ENCODE data around the gene RBM14. TPM values are rescaled to one million over a fixed set of nuclear protein-coding genes. Genes with fewer than 3 reads are reported as not detected.
"Not testable (repeated sequence)": the region's sequence is repeated elsewhere in the genome, so short reads cannot be mapped to it uniquely, and the experiment has no call there.

Gene RBM14
- total and polyA plus RNA-seq, 2 of the 4 experiments (the other 2 are of a cell fraction): 9.3 to 31.1 TPM

- Histone ChIP-seq H4K5ac (ENCODE audit: low read depth, low read length) (no peak overlapping the region), H3K23ac (ENCODE audit: low read depth, low read length) (no peak overlapping the region), H2BK15ac (ENCODE audit: low read depth, low read length) (no peak overlapping the region), H3K14ac (replicated peaks; ENCODE audit: low read depth, low read length) (no peak overlapping the region), H3K56ac (ENCODE audit: extremely low read depth, insufficient read depth, low read length) (no peak overlapping the region), H2AK5ac (ENCODE audit: low read depth, low read length) (no peak overlapping the region), H2BK120ac (ENCODE audit: low read depth, low read length) (no peak overlapping the region), H3K79me1 (ENCODE audit: low read depth in 1 of 2, low read length in 2 of 2) (peaks cover 5 to 26% of the 10 kb centered on the region in 2 experiments; a peak in 3 of 4 replicates), H3K4me1 (ENCODE audit: control insufficient read depth, insufficient read depth, low read length) (peaks cover 12% of the 10 kb centered on the region), H3K4me2 (ENCODE audit: low read depth, low read length) (no peak overlapping the region), H2AK9ac (replicated peaks; ENCODE audit: low read depth, low read length, poor library complexity) (no peak overlapping the region), H2BK20ac (ENCODE audit: low read depth, low read length) (no peak overlapping the region), H3K36me3 (ENCODE audit: control insufficient read depth, insufficient read depth, low read length) (peaks cover 37% of the 10 kb centered on the region), H4K91ac (ENCODE audit: insufficient read depth, low read depth, low read length) (no peak overlapping the region), H3K27me3 (ENCODE audit: control insufficient read depth, insufficient read depth, low read length) (no peaks in the 10 kb centered on the region), H3K27ac (ENCODE audit: insufficient read depth, low read length) (no peak overlapping the region), H4K8ac (ENCODE audit: low read depth in 2 of 2, low read length in 2 of 2) (no peak overlapping the region), H2BK5ac (ENCODE audit: low read depth, low read length, poor library complexity, severe bottlenecking) (no peak overlapping the region), H3K9ac (ENCODE audit: low read depth, low read length) (no peak overlapping the region), H2AFZ (replicated peaks; ENCODE audit: low read length, poor library complexity) (no peak overlapping the region), H3K4ac (ENCODE audit: low read depth, low read length) (no peak overlapping the region), H3K9me3 (ENCODE audit: control insufficient read depth, insufficient read depth, low read length) (no peaks in the 10 kb centered on the region), H3K18ac (ENCODE audit: low read depth, low read length) (no peak overlapping the region), H4K20me1 (ENCODE audit: insufficient read depth, low read length) (peaks cover 33% of the 10 kb centered on the region), H3K4me3 (ENCODE audit: insufficient read depth, low read depth, low read length) (no peak overlapping the region), H3K9me1 (ENCODE audit: insufficient read depth, low read length) (peaks cover 26% of the 10 kb centered on the region; the same call in 1 of the 2 replicates)
- CTCF ChIA-PET: no interaction called here
- TF ChIP-seq CHD1 (IDR thresholded peaks at IDR 0.05; ENCODE audit: low read depth, low read length) (no peak), BHLHE40 (IDR thresholded peaks at IDR 0.05; ENCODE audit: low read depth, low read length) (no peak)
- no TSS peak for BruUV-seq (replicated peaks)
- dilution Hi-C loops (cut with HindIII; ENCODE audit: low sequenced_read_pairs, unreplicated experiment): no loop called here
- intact Hi-C loops (cut with micrococcal nuclease): no loop called here
- ATAC-seq (ENCODE audit: low read depth): no peak
- in situ Hi-C loops (cut with MboI; ENCODE audit: low sequenced_read_pairs): no loop called here
- DNase-seq: no peak
- POLR2A ChIA-PET (ENCODE audit: unreplicated experiment): no interaction called here
- 80% methylated on average over 2 of the region's 5 CpGs; no CpG with 5 or more reads in 1 of the 2 experiments for WGBS, 2 experiments (ENCODE audit: extremely low coverage in 2 of 2, insufficient read length in 1 of 2)
Measured at GRCh38 chr11:66604155-66604554, 12.3 kb upstream of the RBM14 start.

GRCh38 chr11:66606608-66607007 lies 9.8 kb upstream of the RBM14 start:
- intact Hi-C loops (cut with micrococcal nuclease); H3K4me2 ChIP-seq (ENCODE audit: low read depth, low read length); H2AK9ac ChIP-seq (replicated peaks; ENCODE audit: low read depth, low read length, poor library complexity): not testable (repeated sequence)

More at GRCh38 chr11:66606608-66607007, 9.8 kb upstream of the RBM14 start:
- 92% methylated on average over 2 of the region's 3 CpGs; no CpG with 5 or more reads in 1 of the 2 experiments for WGBS, 2 experiments (ENCODE audit: extremely low coverage in 2 of 2, insufficient read length in 1 of 2)
- H3K23ac ChIP-seq (ENCODE audit: low read depth, low read length); H2BK15ac ChIP-seq (ENCODE audit: low read depth, low read length); H3K4ac ChIP-seq (ENCODE audit: low read depth, low read length); H3K14ac ChIP-seq (replicated peaks; ENCODE audit: low read depth, low read length); H2BK5ac ChIP-seq (ENCODE audit: low read depth, low read length, poor library complexity, severe bottlenecking); H3K4me1 ChIP-seq (ENCODE audit: control insufficient read depth, insufficient read depth, low read length); in situ Hi-C loops (cut with MboI; ENCODE audit: low sequenced_read_pairs); H3K27me3 ChIP-seq (ENCODE audit: control insufficient read depth, insufficient read depth, low read length); H3K56ac ChIP-seq (ENCODE audit: extremely low read depth, insufficient read depth, low read length); H2AK5ac ChIP-seq (ENCODE audit: low read depth, low read length); DNase-seq; H4K5ac ChIP-seq (ENCODE audit: low read depth, low read length); H2AFZ ChIP-seq (replicated peaks; ENCODE audit: low read length, poor library complexity); H4K8ac ChIP-seq (ENCODE audit: low read depth in 2 of 2, low read length in 2 of 2); H3K9ac ChIP-seq (ENCODE audit: low read depth, low read length); H2BK20ac ChIP-seq (ENCODE audit: low read depth, low read length); H4K91ac ChIP-seq (ENCODE audit: insufficient read depth, low read depth, low read length); dilution Hi-C loops (cut with HindIII; ENCODE audit: low sequenced_read_pairs, unreplicated experiment); H3K27ac ChIP-seq (ENCODE audit: insufficient read depth, low read length); H3K9me3 ChIP-seq (ENCODE audit: control insufficient read depth, insufficient read depth, low read length); H3K79me1 ChIP-seq (ENCODE audit: low read depth in 1 of 2, low read length in 2 of 2); ATAC-seq (ENCODE audit: low read depth); BruUV-seq (replicated peaks); H2BK120ac ChIP-seq (ENCODE audit: low read depth, low read length); H3K4me3 ChIP-seq (ENCODE audit: insufficient read depth, low read depth, low read length); H3K18ac ChIP-seq (ENCODE audit: low read depth, low read length); CTCF ChIA-PET: not testable (repeated sequence)
- H3K36me3 ChIP-seq (ENCODE audit: control insufficient read depth, insufficient read depth, low read length): peaks cover 23% of the 10 kb centered on the region
- H3K9me1 ChIP-seq (ENCODE audit: insufficient read depth, low read length): peaks cover 18% of the 10 kb centered on the region; the same call in 1 of the 2 replicates
- H4K20me1 ChIP-seq (ENCODE audit: insufficient read depth, low read length): peaks cover 21% of the 10 kb centered on the region
- POLR2A ChIA-PET (ENCODE audit: unreplicated experiment): interaction anchor here (1.5 kb wide), 1 partner anchor 10 kb away, joined by 14 read pairs; the partner anchor contains the start of gene RBM14

Data from IMR-90 (cell line).